HG02981 (cell line): Measurements from ENCODE around the gene RPS15.

Experiments
- ATAC-seq: cut with Tn5 transposase; IDR thresholded peaks from one replicate; pipeline ENCODE4 v1.9.1; 2021; ENCODE audit warnings: mild to moderate bottlenecking, moderate library complexity; ENCODE audit not compliant: unreplicated experiment

RPS15 gene

DNA sequence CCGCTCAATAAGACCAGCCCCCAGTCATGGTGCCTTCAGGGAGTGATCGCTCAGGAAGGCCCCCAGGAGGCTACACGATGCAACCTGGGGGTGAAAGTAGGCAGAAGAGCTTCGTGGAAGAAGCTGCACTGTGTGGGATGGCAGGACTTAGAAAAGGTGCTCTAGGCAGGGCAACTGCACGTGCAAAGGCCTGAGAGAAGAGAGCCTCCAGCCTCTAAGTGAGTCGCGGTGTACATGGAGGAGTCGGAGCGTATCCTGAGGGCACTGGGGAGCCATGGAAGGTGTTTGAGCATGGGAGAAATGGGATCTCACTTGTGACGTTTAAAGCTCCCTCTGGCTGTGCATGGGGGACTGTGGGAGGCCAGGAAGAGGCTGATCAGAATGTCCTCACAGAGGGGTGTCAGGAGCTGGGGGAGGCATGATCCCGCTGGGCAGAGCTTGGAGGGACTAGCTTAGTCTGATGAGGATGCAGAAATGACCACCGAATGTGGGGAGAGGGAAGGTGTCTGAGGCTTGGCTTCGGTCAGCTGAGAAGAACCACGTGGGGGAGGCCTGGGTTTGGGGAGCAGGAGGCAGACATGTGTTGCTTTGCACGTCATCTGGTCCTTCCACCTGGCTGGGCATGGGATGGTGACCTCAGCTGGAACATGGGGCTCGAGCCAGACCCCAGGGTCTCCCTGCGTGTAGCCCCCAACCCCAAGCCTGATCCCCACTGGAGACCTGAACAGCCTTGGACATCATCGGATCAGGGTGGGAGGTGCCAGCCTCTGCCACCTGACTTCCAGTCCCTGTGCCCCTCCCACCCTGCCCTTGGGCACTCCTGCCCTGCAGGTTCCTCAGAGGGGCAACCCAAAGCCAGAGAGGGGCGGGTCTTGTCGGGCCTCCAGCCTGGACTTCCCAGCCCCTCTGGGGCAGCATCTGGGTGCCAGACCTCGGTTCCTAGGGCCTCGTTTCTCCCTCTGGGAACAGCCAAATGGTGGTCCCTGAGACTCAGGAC lies 12.8 kb downstream of the RPS15 start:
- no peak for ATAC-seq

DNA sequence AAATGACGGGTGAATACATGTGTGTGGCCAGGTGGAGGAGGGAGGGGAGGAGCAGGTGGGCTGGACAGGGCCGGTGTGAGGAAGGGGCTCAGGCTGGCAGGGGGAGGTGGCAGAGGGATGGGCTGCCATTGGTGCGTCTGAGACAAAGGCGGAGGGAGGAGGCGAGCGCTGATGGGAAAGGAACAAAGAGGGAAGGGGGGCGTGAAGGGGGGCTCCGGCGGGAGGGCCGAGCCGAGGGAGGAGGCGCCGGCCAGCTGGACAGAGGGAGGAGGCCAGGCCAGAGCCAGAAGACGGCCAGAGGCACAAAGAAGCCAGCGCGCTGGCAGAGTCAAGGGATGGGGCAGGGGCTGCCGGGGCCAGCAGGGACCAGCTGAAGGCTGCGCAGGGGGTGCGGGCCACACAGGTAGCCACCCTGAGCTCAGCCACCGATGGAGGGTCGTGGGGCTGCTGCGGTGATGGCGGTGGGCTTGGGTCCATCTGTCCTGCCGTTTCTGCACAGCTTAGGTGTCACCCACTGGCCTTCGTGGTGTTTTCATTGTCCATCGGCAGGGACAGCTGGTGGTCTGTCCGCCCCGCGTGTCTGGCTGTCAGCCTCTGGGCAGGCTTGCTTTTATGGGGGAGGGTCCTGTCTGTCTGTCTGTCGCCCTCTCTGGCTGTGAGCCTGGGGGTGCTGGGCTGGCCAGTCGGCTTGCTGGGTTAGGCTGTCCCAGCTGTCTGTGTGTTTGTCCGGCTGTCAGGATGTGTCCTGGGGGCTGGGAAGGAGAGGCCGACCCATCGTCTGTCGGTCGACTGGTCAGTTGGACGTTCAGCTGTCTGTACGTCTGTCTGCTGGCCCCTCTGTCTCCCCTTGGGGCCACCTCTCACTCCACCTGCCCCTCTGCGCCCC lies 14.0 kb downstream of the RPS15 start:
- ATAC-seq: no peak

DNA sequence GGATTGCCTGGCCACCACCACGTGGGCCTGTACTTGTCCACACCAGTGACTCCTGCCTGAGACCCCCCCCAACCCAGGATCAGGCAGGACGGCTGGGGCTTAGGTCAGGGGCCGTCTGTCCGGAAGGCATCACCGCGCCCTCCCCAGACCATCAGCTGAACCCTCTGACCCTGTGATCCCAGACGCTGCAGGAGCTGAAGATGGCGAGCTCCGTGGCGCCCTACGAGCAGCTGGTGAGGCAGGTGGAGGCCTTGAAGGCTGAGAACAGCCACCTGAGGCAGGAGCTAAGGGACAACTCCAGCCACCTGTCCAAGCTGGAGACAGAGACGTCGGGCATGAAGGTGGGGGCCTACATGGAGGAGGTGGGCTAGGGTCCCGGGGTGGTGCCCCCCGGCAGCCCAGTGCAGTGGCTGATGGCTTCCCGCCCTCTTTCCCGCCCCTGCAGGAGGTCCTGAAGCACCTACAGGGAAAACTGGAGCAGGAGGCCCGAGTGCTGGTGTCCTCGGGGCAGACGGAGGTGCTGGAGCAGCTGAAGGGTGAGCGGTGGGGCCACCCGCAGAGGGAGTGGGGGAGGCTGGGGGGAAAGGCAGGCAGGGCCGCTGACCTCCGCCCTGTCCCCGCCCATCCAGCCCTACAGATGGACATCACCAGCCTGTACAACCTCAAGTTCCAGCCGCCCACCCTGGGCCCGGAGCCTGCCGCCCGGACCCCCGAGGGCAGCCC lies 14.8 kb downstream of the RPS15 start:
- ATAC-seq: no peak

DNA sequence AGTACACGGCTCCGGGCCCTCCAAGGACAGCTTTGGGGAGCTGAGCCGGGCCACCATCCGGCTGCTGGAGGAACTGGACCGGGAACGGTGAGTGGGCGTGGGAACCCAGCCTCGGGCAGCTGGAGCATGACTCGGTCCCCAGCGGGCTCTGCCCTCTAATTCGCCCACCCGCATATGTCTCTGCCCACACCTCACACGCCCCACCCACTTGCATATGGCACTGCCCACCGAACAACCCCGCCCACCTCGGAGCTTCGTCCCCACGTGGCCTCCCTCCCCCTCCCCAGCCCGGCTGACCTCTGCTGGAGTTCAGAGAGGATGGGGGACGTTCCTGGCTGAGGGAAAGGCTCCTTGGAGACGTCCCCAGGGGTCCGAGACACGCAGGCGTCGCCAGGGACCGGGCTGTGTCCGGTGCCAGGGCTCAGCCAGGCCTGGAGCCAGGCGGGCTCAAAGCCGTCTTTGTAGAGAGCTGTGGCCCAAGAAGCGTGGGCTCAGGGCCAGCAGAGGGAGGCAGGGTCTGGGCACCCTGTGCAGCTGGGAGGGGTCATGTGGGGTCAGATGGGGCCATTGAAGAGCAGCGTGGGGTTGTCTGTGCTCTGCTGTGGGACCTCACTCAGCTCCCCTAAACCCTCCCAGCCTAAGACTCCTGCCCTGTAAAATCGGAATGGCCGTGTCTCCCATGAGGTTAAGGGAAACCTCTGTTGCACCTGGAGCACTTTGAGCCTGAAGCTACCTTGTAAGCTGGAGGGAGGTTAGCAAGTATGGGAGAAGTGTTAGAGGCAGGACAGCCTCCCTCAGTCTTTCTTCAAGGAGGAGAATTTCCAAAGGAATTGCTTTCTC lies 15.5 kb downstream of the RPS15 start:
- ATAC-seq: no peak

DNA sequence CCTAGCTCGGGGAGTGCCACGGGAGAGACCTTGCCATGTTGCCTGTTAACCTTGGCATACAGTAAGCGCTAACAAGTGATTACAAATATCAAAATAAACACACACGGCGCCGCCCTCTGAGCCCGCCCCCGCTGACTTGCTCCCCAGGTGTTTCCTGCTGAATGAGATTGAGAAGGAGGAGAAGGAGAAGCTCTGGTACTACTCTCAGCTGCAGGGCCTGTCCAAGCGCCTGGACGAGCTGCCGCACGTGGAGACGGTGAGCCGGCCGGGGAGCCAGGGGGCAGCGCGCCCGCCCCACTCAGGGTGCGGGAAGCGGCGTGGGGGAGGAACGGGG lies 16.8 kb downstream of the RPS15 start:
- no peak for ATAC-seq

DNA sequence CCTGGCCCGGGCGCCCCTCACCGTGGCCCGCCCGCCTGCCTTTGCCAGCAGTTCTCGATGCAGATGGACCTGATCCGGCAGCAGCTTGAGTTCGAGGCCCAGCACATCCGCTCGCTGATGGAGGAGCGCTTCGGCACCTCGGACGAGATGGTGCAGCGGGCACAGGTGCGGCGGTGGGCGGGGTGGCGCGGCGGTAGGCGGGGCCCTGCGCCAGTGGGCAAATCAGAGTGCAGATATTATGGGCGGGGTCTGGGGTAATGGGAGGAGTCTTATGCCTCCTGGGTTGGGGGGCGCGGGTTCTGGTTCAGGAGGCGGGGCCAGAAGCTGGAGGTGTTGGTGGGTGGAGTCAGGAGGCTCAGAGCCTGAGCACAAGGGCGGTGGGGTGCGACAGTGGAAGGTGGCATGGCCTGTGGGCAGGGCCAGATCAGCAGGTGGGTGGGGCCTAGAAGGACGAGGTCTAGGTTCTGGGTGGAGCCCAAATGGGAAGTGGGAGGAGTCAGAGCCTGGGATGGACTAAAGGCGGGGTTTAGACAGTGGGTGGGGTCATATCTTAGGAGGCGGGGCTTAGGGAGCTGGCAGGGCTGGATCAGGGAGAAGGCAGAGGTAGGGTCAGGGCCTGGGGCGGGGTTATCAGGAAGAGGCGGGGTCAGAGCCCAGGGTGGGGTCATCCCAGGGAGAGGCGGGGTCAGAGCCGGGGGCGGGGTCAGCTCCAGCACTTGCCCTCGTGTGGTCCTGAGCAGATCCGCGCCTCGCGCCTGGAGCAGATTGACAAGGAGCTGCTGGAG lies 17.3 kb downstream of the RPS15 start:
- no peak for ATAC-seq

DNA sequence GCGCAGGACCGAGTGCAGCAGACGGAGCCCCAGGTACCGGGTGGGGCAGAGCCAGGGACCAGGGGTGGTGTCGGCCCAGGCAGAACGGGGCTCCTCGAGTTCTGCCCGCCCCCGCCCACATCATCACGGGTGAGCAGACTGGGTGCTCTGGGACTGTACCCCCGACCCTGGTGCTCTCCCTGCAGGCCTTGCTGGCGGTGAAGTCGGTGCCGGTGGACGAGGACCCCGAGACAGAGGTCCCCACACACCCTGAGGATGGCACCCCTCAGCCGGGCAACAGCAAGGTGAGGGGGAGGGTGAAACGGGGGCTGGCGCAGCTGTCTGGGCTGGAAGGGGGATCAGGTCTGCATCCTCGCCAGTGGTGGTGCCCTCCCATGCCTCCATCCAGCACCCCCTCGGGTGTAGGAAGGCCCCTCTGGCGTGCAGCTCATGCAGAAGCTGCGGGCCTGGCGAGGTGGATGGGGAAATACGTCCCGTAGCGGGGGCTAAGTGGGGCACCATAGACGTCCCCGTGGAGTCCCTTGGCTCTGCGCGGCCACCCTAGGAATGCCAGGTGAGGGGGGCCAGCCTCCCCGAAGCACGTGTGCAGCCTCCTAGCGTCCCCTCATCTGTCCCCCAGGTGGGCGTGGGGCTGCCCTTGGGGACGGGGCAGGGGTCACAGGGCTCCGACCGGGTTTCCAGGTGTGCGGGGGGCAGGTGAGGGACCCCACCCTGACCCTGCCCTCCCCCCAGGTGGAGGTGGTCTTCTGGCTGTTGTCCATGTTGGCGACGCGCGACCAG lies 18.1 kb downstream of the RPS15 start:
- ATAC-seq: no peak

DNA sequence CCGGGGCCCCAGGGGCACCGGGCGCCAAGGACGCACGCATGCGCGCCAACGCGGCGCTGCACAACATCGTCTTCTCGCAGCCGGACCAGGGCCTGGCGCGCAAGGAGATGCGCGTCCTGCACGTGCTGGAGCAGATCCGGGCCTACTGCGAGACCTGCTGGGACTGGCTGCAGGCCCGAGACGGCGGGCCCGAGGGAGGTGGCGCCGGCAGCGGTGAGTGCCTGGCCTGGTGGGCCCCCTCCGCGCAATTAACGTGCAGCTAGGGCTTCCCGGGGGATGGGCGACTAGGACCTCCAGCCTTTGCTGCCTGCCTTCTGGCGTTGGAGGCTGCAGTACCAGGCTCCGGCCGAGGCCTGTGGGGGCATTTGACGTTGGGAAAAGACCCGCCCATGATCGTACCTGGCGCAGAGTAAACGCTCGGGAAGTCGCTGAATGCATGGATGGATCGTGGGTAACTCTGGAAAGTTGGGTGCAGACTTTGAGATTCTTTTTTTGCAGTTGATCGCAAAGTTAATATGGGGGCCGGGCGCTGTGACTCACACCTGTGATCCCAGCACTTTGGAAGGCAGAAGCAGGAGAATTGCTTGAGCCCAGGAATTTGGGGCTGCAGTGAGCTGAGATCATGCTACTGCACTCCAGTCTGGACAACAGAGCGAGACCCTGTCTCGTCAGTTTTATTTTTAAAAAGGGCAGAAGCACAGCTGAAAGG lies 19.0 kb downstream of the RPS15 start:
- no peak for ATAC-seq

DNA sequence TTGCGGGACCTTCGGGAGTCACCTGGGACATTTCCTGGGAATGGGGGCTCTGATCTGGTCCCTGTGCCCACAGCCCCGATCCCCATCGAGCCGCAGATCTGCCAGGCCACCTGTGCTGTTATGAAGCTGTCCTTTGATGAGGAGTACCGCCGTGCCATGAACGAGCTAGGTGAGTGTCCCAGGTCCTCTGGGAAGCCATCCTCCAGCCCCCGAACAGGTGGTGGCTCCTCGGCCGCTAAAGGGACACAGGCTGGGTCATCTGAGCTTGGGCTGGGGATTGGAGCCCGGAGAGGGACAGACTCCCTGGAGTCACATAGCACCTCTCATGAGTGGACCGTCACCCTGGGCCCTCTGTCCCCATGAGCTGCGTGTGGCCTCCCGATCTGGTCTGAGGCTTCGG lies 19.7 kb downstream of the RPS15 start:
- ATAC-seq: no peak

DNA sequence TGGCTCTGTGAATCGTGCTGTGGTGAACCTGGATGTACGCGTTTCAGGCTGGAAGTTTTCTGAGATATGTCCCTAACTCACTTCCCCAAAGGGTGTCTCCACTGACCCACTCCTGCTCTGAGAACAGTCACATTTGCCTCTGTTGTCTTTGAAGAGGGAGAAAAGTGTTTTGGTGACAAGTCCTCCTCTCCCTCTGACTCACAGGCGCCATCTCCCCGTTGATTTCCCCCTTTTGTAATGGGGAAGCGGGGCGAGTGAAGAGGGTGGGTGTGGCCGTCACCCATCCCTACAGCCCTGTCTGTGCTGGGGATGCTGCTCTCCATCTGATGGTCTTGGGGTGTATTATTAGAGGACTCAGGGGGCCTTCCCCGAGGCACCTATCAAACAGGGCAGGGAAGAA lies 21.3 kb downstream of the RPS15 start:
- ATAC-seq: no peak

DNA sequence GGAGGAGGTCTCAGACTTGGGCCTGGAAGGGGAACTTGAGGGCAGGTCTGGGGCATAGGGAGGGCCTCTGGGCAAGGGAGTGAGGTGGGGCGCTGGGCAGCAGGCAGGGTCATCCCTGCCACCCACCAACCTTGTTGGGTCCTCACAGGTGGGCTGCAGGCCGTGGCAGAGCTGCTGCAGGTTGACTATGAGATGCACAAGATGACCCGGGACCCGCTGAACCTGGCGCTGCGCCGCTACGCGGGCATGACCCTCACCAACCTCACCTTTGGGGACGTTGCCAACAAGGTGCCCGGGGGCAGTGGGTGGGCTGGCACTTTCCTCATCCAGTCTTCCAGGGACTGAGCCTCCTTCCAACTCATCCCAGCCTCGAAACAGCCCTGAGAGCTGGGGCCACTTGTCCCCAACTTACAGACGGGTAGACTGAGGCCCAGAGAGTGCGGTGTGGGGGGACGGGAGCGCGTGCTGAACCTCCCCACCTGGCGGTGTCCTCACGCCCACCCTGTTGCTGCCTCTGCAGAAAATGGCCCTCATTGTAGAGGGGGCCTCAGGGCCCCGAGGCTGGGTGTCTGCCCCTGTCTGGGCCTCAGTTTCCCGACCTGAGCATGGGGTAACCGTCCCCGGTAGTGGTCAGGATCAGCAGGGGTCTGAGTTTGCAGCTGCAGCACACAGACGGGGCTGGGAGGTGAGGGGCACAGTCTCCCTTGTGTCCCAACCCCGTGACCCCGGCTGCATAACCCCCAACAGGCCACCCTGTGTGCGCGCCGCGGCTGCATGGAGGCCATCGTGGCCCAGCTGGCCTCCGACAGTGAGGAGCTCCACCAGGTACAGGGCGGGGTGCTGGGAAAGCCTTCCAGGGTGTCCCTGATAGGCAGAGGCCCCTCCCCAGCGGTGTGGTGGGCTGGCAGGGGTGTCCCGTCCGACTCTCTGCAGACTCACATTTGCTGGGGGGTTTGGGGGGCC lies 22.1 kb downstream of the RPS15 start:
- ATAC-seq: no peak

DNA sequence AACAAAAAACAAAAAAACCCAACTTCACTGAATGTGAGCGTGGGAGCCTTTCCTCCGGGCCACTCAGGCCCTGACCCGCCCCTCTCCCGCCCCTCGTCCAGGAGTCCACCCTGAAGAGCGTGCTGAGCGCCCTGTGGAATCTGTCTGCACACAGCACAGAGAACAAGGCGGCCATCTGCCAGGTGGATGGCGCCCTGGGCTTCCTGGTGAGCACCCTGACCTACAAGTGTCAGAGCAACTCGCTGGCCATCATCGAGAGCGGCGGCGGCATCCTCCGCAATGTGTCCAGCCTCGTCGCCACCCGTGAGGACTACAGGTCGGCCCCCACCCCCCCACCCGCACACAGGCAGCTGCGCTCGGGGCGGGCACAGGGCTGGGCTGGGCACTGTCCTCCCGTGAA lies 23.7 kb downstream of the RPS15 start:
- ATAC-seq: no peak

DNA sequence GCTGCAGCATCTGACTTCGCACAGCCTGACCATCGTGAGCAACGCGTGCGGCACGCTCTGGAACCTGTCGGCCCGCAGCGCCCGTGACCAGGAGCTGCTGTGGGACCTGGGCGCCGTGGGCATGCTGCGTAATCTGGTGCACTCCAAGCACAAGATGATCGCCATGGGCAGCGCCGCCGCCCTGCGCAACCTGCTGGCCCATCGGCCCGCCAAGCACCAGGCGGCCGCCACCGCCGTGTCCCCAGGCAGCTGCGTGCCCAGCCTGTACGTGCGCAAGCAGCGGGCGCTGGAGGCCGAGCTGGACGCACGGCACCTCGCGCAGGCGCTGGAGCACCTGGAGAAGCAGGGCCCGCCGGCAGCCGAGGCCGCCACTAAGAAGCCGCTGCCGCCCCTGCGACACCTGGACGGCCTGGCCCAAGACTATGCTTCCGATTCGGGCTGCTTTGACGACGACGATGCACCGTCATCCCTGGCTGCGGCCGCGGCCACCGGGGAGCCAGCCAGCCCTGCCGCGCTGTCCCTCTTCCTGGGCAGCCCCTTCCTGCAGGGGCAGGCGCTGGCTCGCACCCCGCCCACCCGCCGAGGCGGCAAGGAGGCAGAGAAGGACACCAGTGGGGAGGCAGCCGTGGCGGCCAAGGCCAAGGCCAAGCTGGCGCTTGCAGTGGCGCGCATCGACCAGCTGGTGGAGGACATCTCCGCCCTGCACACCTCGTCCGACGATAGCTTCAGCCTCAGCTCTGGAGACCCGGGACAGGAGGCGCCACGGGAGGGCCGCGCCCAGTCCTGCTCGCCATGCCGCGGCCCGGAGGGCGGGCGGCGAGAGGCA lies 27.2 kb downstream of the RPS15 start:
- ATAC-seq: no peak

DNA sequence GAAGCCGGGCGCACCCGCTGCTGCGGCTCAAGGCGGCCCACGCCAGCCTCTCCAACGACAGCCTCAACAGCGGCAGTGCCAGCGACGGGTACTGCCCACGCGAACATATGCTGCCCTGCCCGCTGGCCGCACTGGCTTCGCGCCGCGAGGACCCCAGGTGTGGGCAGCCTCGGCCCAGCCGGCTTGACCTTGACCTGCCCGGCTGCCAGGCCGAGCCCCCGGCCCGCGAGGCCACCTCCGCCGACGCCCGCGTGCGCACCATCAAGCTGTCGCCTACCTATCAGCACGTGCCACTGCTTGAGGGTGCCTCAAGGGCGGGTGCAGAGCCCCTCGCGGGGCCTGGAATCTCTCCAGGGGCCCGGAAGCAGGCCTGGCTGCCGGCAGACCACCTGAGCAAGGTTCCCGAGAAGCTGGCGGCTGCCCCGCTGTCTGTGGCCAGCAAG lies 27.8 kb downstream of the RPS15 start:
- ATAC-seq: no peak

DNA sequence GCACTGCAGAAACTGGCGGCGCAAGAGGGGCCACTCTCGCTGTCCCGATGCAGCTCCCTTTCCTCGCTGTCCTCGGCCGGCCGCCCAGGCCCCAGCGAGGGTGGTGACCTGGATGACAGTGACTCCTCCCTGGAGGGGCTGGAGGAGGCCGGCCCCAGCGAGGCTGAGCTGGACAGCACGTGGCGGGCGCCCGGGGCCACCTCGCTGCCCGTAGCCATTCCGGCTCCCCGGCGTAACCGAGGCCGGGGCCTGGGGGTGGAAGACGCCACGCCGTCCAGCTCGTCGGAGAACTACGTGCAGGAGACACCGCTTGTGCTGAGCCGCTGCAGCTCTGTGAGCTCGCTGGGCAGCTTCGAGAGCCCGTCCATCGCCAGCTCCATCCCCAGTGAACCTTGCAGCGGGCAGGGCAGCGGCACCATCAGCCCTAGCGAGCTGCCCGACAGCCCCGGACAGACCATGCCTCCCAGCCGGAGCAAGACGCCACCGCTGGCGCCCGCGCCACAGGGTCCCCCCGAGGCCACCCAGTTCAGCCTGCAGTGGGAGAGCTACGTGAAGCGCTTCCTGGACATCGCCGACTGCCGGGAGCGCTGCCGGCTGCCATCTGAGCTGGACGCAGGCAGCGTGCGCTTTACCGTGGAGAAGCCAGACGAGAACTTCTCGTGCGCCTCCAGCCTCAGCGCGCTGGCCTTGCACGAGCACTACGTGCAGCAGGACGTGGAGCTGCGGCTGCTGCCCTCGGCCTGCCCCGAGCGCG lies 28.4 kb downstream of the RPS15 start:
- ATAC-seq: no peak

DNA sequence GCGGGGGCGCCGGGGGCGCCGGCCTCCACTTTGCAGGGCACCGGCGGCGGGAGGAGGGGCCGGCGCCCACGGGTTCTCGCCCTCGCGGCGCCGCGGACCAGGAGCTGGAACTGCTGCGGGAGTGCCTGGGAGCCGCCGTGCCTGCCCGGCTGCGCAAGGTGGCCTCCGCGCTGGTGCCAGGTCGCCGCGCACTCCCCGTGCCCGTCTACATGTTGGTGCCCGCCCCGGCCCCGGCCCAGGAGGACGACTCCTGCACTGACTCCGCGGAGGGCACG lies 29.0 kb downstream of the RPS15 start:
- ATAC-seq: no peak
